Activated T-cell treated with anti-CD3 and anti-CD28 coated beads for 4 hours (primary cell): Measurements from ENCODE around the gene PRKCA.
"Not testable (repeated sequence)": the region's sequence is repeated elsewhere in the genome, so short reads cannot be mapped to it uniquely, and the experiment has no call there.

Source experiments
- DNase-seq: peaks from one replicate; pipeline ENCODE4 v3.0.0-alpha.2; 2020

PRKCA gene

DNA sequence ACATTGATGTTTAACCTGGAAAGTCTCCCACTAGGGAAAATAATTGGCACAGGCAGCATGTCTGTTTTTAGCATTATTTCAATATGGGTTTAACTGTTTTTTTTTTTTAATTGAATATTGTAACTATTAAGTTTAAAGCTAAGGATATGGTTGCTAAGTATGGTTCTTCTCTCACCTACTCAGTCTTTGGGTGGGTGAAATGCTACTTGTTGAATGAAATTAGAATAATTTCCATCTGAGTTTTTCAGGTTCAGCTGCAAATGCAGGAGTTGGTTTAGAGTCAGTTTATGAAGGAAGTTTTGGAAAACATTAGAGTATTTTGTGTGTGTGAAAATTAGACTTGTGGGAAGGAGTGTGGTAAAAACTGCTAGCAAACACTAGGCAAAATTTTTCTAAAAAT lies 93.5 kb downstream of the PRKCA start:
- no peak for DNase-seq

DNA sequence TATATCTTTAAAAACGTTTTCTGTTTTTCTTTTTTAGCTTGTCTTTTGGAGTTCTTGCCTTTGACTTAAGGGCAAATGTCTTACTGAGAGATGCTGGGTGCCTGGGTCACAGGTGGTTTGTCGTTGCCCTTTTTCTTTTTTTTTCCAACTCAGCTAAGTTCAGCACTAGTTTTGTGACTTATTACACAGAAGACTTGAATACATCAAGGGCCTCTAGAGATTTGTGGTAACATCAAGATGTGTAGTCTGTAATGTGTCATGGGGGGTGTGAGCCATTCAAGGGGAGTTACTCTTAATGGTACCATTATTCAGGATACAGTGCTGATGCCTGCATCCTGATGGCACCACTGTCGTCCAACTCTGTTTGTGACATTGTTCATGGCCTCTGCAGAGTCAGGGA lies 95.1 kb downstream of the PRKCA start:
- DNase-seq: no peak

GRCh38 chr17:66398059-66398458 lies 95.6 kb downstream of the PRKCA start:
- DNase-seq: no peak

DNA sequence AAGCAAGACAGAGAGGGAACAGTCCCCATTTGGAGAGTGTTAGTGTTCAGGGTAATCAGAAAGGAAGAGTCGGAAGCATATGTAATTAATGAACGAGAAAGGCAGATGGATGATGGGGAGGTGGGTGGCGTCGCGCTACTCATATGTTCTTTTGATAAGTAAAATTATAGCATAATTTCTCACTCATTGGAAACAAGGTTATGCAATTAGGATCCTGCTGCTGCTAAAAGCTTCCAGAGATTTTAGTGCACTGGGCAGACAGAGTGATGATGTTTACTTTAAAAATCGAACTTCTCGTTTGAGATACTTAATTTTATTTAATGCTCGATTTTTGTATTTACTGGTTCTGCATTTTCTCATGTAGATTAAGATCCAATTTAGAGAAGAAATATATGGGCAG lies 96.2 kb downstream of the PRKCA start:
- no peak for DNase-seq

GRCh38 chr17:66399441-66399840 lies 97.0 kb downstream of the PRKCA start:
- no peak for DNase-seq

DNA sequence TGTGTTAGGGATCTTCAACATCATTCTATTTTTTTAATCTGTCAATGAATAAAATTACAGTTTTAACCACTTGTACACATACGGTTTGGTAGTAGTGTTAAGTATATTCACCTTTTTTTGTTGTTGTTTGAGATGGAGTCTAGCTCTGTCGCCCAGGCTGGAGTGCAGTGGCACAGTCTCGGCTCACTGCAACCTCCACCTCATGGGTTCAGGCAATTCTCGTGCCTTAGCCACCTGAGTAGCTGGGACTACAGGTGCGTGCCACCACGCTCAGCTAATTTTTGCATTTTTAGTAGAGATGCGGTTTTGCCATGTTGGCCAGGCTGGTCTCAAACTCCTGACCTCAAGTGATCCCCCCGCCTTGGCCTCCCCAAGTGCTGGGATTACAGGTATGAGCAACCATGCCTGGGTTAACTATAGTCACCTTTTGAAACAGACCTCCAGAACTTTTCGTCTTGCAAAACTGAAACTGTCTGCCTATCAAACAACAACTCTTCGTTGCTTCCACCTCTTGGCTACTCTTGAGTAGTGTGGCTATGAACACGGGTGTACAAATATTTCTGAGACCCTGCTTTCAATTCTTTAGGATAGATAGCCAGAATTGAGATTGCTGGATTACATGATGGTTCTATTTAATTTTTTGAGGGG lies 97.8 kb downstream of the PRKCA start:
- not testable (repeated sequence) for DNase-seq

DNA sequence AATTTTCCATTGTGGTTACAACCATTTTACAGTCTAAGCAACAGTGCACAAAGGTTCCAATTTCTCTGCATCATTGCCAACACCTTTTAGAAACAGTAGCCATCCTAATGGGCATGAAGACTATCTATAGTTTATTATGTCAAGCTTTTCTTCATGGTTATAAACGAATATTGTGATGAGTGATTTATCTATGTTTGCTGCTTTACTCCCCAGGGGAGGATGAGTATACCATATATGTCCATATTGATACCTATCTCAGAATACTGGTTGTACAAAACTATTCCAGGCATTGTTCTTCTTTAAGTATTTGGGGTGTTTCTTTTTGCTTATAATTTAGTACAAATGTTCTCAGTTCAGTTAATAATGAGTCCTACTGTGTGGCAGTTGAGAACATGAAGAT lies 98.3 kb downstream of the PRKCA start:
- DNase-seq: no peak

DNA sequence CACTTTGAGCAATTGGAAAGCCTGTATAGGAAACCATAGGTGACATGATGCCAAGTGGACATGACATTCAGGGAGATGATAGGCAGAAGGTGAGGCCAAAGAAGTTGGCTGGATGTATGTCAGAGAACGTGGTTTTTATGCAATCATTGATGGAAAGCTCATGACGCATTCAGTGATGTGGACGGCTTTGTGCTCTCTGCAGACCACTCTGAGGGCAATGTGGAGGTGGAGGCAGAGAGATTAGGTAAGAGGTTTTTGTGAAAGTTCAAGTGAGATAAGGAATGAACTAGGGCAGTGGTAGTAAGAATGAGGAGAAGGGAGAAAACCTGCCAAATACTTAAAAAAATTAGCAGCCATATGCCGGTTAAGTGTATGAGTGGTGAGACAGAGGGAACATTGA lies 99.0 kb downstream of the PRKCA start:
- DNase-seq: no peak

DNA sequence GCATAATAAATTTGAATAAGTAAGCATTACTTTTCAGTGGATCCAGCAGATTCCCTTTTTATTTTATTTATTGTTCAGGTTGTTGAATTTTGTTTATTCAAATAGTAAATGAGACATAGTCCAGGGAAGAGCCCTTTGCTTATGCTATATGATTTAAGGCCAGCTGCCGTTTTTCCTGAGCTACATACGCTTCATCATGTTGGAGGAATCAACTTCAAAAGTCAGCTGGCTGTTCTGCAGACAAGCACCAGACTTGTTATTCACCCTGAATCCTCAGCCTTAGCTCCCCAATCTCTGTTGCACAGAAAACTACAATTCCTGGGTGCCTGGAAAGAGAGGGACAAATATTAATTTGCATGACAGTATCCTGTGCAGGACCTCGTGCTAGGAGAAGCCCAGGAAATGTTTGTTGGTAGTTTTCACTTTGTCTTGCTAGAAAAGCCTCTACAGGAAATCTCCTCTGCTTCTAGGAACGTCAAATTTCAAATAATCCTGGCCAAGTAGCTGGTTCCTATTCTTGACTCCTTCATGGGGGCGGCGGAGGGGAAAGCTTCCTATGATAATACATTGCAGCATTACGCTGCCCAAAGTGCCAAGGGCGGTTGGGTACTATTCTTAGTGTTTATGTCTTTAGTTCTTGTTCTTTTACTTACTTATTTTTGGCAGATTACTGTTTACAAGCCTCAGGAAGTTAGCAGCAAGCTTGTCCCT lies 101.6 kb downstream of the PRKCA start:
- DNase-seq: no peak

DNA sequence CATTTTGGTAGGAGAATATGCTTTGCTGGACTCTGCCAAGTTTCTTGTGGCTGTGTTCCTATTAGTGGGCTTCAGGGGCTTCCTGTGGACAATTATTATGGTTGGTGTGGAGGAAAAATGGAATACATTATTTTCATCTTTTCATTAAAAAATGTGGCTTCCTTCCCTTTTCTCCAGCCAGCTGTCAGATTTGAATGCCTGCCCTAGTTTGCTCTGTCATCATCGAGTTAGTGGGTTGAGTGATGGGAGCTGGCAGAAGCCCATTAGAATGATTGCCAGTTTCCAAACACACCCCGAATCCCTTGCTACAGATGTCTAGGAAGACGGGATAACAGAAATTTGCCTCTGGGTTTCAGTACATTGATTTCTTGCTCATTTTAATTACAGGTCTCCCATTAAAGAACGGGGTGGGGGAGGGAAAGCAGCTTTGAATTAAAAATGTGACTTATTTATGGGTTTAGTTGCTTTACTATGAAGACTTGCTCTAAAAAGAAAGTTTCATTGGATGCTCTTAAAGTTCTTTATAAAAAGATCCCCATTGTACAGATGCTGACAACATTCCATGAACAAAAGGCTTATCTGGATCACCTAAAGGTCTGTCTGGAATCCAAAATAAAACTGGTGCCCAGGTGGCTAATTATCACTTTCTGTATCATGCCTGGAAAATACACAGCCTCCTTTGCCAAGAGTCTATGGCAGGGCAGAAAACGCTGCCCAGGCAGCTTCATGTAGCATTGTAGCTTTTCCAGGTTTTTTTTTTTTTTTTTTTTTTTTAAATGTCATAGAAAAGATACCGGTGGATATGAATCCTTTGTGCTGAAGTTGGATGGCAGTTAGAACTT lies 103.6 kb downstream of the PRKCA start:
- DNase-seq: no peak

DNA sequence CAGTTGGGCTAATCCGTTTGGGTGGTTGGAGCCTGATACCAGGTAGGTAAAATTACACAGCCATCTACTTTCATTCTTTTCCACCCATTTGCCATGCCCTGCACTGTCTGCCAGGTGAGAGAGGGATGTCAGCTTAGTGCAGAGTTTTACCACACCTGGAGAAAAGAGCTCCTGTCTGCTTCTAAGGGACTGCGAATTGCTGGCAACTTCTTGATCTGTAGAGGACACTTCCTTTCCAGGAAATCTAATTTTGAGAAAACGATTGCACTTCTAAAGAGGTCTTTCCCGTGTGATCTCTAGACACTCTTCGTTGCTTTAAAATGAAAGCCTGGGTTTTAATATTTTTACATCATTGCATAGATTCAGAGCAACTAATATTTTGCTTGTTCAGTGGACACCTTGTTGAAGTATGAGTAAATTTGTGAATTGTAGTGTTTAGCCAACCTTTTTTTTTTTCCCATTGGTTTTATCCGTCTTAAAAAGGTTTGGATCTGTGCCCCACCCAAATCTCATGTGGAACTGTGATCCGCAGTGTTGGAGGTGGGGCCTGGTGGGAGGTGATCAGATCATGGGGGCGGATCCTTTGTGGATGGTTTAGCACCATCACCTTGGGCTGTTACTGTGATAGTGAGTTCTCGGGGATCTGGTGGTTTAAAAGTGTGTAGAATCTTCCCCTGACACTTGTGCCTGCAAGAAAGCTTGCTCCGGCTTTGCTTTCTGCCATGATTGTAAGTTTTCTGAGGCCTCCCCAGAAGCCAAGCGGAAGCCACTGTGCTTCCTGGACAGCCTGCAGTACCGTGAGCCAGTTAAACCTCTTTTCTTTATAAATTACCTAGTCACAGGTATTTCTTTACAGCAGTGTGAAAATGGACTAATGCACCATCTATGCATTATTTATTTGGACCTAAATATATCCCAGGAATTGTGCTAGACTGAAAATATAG lies 104.6 kb downstream of the PRKCA start:
- no peak for DNase-seq

DNA sequence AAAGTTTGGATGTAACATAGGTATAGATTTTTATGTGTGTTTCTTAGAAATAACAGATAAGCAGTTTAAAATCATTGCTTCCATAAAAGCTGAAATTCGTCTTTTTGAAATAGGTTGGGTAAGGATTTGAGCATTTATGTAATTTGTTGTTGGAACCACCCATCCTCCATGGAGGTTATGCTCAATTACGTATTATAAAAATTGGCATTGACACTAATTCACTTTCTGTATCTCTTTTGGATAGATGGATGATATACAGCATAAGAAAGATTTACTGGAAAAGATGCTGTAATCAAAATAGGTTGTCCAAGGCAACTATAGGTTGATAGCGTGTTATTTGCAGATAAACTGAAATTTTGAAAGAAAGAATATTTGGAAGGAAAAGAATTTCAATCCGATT lies 105.5 kb downstream of the PRKCA start:
- no peak for DNase-seq

GRCh38 chr17:66411520-66411919 lies 109.1 kb downstream of the PRKCA start:
- DNase-seq: no peak

DNA sequence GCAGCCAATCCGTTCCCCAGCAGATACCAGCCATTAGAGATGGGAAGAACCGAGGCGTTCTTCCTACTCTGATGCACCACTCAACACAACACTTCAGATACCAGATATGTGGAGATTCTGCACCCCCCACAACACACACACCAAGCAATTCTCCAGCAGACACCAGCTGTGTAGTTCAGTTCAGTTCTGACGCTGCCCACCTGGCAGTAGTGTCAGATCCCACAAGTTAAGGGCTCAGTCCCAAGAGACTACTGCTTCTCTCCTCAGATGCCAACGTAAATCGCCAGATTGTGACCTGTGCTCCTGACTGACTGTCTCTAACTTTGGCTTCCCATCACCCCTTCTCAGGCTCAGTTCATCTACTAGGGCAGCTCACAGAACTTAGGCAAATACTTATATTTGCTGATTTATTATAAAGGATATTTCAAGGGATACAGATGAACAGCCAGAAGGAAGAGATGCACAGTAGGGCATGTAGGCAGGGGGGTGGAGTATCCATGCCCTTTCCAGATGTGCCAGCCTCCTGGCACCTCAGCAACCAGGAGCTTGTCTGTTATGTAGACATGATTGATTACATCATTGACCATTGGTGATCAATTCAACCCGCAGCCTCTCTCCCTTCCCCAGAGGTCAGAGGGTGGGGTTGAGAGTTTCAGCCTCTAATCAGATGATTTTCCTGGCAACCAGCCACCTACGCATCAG lies 110.6 kb downstream of the PRKCA start:
- no peak for DNase-seq

GRCh38 chr17:66413559-66414520 lies 111.4 kb downstream of the PRKCA start:
- DNase-seq: no peak

- no peak for DNase-seq
Observed at GRCh38 chr17:66414561-66415175, 112.3 kb downstream of the PRKCA start.

- DNase-seq: no peak
Observed at GRCh38 chr17:66415366-66416206, 113.2 kb downstream of the PRKCA start.

DNA sequence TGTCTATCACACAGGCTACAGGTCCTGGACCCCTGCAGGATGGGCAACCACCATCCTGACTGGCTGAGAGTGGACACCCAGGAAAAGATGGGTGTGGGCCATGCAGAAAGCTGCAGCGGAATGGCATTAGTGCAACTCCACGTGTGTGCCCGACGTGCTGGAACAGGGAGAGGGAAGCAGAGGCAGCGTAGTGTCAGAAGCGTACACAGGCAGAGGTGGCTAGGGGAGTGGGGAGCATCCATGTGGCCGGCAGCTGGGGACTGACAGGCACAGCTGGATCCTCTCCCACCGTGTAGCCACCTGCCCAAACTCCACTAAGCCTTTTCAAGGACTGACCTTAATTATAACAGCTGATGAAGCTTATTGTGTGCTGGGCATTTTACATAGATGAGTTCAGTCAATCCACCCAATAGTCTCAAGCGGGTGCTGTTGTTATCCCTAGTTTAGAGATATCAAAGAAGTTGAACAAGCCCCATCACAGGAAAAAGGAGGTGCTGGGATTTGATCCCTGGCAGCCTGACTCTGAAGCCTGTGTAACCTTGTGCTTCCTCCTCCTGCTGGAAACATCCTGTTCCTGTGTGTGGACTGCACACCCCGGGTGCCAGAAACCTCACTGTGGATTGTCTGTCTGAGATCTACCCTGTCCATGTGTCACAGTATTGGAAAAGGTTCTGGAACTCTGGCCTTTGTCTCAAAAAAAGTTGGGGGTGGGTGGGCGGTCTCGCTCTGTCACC lies 114.0 kb downstream of the PRKCA start:
- DNase-seq: no peak

DNA sequence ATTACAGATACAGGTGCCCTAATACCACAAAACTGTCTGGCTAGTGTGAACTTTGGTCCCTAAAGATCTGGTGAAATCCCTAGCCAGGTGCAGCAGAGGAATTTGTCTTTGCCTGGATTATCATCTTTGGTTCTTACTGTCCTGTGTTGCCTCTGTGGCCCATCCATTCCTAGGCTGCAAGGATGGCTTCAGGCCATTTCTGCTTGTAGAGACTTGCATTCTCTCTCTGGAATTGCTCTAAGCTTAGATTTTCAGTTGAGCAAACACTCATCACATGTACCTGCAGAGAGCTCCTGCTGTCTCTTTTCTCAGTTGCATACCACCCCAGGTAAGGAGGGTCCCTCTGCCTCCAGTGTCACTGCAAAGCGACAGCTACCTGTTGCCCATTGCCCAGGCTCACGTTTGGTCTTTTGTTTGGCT lies 114.9 kb downstream of the PRKCA start:
- no peak for DNase-seq
